ENCODE data around the gene PRDX5.
A peak's percentile ranks its signal among the peaks of the same experiment; 100 is the strongest.

PRDX5 gene

DNA sequence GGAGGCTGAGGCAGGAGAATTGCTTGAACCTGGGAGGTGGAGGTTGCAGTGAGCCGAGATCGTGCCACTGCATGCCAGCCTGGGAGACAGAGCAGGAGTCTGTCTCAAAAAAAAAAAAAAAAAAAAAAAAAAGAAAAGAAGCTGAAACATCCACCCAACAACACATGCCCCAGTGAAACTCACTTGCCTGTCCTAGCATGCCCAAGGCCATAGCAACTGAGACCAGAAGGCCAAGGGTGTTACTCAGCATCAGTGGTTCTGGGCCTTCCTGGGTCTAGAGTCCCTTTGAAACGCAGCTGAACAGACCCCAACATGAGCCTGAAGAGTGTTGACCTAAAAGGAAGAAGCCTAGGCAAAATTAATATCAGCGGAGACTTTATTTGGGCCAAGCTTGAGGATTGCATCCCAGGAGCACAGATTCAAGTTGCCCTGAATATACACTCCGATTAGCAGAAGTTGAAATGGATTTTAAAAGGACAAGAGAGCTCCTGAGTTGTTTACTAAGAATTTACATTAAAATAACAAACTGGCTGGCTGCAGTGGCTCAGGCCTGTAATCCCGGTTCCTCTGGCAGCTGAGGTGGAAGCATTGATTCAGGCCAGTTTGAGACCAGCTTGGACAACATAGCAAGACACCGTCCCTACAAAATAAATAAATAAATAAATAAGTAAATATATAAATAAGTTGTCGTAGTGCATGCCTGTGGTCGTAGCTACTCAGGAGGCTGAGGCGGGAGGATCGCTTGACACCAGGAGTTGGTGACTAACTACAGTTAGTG, 7.0 kb downstream of the PRDX5 start:
- no peak for DNase-seq (ENCODE audit: low spot score)

DNA sequence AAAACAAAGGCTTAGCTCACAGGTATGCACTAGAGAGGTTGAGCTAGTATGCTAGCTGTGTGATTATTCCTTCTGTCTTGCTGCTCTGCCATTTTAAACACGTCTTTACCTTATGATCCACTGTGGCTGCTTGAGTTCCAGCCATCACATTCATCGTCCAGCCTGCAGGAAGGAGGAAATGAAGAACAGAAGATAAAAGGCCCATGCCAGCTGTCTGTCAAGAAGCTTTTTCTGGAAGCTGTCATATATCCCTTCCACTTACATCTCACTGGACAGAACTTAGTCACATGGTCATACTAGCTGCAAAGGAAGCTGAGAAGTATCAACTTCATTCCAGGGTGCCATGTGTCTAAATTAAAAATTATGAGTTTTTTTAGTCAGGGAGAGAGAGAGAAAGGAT, 9.5 kb downstream of the PRDX5 start:
- no peak for DNase-seq (ENCODE audit: low spot score)

DNA sequence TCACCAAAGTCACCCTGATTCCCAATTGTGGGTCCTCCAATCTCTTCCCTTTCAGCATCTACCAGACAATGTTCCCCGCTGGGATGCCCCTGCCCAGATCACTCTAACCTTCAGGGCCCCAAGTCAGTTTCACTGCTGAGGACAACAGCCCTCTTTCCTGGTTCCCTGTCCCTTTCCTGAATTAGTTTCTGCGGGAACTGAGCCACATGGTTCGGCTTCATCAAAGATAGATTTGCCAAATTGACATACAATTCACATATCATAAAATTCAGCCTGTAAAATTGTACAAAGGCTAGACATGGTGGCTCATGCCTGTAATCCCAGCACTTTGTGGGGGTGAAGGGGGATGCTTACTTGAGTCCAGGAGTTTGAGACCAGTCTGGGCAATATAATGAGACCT, 10.1 kb downstream of the PRDX5 start:
- no peak for DNase-seq (ENCODE audit: low spot score)

DNA sequence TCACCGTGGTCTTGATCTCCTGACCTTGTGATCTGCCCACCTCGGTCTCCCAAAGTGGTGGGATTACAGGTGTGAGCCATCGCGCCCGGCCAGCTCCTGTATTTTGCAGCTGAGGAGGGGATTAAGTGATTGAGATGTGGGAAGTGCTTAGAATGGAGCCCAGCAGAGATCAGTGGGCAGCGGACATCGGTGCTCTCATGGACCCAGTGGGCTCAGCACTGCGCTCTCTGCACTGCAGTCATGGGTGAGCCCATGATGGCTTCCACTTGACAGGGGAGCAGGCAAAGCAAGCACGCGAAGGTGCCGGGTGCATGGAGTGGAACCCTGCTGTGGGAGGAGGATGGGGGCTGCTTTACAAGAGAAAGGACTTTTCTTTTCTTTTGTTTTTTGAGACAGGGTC, 13.0 kb downstream of the PRDX5 start:
- no peak for DNase-seq (ENCODE audit: low spot score)

DNA sequence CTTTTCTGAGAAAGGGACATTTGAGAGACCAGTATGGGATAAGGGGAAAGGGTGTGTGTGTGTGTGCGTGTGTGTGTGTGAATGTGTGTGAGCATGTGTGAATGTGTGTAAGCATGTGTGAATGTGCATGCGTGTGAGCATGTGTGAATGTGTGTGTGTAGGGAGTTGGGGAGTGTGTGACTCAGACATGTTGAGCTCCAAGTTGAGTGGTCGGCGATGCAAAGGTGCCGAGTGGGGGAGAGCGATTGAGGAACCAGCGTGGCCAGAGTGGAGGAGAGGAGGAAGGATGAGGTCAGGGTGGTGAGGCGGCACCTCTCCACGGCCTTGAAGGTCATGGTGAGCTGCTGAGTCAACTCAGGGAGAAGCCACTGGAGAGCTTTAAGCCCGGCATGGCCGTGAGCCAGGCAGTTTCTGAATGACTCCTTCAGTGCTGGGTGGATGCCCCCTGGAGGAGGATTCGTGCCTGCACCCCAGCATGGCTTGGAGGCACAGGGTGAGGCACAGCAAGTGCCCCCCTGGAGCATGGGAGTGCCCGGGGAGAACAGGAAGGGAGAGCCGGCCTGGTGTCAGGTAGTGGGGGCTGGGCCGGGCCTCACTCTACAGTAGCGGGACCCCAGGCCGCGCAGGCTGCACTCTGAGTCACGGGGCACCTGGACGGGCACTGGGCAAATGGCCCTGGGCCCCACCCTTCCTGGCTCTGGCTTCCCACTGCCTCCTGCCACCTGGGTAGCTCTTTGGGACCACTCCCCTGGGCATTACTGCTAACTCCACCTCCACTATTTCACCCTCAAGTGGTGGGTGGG, 13.8 kb downstream of the PRDX5 start:
- no peak for DNase-seq (ENCODE audit: low spot score)

DNA sequence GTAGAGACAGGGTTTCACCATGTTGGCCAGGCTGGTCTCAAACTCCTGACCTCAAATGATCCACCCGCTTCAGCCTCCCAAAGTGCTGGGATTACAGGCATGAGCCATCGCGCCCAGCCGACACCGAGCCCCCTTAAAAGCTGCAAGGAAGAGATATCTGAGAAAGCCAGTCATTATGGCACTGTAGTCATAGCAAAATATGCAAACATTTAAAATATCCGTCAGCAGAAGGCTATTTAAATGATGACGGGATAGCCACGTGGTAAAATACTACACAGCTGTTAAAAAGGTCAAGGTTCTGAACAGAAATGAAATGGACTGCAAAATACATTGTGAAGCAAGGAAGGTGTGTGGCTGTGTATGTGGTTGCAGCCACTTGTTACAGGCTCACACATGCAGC, 15.6 kb downstream of the PRDX5 start:
- no peak for DNase-seq (ENCODE audit: low spot score)

DNA sequence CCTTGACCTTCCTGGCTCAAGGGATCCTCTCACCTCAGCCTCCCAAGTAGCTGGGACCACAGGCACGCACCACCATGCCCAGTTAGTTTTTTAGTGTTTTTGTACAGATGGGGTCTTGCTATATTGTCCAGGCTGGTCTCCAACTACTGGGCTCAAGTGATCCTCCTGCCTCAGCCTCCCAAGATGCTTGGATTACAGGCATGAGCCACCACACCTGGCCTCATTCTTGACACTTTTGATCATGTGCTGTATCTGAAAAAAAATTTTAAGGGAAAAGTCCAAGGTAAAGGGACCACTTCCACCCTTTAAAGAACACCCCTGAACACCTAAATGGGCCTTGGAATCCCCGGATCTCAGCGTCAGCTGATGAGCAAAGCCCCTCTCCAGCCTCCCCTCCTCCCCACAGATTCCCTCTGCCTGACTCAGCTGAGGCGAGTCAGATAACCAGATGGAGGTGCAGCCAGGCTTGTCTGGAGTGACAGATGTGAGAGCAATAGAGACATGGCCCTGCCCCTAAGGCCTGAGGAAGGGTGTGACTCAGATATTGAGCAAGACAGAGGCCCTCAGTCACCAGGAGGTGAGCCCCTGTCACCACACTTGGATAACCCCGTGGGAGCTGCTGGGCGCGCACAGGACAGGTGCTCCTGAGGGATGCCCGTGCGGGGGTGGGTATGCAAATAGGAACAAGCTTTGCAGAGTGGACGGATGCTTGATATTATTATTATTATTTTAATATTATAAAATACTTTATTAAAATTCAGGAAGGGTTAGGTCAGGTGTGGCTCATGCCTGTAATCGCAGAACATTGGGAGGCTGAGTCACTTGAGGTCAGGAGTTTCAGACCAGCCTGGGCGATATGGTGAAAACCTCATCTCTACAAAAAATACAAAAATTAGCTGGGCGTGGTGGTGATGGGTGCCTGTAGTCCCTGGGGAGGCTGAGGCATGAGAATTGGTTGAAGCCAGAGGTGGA, 17.1 kb downstream of the PRDX5 start:
- DNase-seq (ENCODE audit: low spot score), result peak; percentile 64

DNA sequence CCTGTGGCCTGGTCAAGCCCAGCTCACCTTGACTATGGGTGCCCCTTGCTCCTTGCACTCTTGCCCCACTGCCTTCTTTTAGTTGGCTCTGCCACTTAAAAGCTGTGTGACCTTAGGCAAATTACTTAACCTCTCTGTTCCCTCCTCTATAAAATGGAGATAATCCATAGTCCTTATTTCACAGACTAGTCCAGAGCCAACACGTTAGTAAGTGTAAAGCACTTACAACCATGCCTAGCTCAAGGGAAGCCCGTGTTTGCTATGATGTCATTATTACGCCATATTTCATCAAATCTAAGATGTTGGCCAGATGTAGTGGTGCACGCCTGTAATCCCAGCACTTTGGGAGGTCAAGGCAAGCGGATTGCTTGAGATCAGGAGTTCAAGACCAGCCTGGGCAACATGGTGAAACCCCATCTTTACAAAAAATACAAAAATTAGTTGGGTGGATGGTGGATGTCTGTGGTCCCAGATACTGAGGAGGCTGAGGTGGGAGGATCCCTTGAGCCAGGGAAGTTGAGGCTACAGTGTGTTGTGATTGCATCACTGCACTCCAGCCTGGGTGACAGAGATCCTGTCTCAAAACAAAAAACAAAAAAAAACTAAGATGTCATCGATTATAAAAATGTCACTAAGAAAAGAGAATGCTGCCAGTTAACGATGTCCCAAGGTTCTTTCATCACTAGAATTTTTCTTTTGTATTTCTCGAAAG, 19.8 kb downstream of the PRDX5 start:
- no peak for DNase-seq (ENCODE audit: low spot score)

DNA sequence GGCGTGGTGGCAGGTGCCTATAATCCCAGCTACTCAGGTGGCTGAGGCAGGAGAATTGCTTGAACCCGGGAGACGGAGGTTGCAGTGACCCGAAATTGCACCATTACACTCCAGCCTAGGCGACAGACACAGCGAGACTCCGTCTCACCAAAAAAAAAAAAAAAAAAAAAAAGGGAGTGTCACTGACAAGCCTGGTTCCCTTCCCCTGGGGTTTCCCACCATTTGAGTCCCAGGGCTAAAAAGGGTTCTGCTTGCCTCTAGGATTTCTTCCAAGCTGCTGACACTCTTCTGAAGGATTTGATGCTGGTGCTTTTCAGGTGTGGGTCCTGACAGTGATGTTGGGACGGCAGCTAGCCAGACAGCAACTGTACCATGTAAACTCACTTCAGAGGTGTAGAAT, 20.8 kb downstream of the PRDX5 start:
- no peak for DNase-seq (ENCODE audit: low spot score)

DNA sequence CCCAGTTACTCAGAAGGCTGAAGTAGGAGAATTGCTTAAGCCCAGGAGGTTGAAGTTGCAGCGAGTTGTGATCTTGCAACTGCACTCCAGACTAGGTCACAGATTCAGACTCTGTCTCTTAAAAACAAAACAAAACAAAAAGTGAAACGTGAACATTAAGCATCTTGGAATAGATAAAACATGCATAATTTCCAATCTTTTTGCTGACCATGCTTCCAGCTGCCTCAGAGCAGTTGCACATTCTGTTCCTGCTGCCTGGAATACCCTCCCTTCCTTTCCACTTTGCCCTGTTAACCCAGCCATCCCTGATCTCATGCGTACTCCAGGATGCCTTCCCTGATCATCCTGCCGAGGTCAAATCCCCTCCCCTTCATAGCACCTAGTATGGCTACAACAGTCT, 21.4 kb downstream of the PRDX5 start:
- DNase-seq (ENCODE audit: low spot score), result no peak

DNA sequence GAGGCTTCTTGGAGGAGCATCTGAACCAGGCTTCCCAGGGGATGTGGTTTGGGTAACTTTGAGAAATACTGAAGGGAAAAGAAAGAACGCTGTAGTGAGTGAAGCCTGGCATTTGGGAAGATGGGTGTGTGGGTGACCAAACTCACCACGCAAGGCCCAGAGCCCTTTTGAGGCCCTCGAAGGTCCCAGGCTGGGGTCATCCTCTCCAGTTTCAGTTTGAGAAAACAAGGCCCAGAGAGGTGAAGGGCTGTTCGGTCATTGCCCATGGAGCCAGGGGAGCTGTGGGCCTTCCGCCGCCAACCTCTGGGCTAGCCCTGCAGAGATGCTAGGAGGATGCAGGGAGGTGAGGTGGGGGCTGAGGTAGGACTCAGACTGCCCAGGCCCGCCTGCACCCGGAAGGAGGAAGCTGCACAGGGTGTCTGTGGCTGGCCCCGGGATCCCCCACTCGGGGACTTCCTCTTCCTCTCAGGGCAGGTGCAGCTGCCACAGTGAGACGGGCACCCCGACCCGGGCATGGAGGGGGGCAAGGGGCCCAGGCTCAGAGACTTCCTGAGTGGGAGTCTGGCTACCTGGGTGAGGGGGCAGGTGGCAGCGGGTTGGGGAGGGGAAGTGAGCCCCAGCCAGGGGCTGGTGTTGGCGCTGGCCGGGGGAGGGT, 22.0 kb downstream of the PRDX5 start, which contains the start of gene CCDC88B:
TSS of gene CCDC88B (plus strand) at position 451 of the 655 bp plus-strand sequence. CDS start at position 514, 63 bp downstream.
- no peak for DNase-seq (ENCODE audit: low spot score)

DNA sequence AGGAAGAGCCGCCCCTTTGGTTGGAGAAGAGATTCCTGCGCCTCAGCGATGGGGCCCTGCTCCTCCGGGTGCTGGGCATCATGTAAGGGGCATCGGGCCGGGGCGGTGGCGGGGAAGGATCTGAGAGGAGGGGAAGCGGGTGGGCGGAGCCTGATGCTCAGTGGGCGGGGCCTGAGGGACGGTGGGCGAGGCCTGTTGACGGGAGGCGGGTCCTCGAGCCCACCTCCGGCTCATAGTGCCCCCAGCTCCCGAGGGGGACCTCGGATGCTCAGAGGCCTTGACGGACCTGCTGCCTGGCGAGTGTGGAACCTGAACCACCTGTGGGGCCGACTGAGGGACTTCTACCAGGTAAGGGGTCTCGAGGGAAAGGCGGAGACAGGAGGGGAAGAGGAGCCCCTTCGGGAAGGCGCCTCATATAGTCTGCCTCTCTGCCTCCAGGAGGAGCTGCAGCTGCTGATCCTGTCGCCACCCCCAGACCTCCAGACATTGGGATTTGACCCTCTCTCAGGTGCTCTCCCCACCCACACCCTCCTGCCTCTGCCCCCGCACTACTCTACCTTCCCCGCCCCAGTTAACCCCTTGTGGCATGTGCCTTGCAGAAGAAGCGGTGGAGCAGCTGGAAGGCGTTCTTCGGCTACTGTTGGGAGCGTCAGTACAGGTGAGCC, 22.9 kb downstream of the PRDX5 start:
- DNase-seq (ENCODE audit: low spot score), result no peak

DNA sequence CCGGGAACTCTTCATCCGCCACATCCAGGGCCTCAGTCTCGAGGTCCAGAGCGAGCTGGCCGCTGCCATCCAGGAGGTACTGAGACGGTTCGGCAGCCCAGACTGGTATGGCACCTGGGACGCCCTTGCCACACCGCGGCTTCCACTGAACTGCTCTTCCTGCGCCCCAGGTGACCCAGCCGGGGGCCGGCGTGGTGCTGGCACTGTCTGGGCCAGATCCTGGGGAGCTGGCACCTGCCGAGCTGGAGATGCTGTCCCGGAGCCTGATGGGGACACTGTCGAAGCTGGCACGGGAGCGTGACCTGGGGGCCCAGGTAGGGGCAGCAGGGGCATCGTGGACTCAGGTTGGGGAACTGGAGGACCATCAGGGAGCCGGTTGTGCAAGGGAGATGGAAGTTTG, 23.5 kb downstream of the PRDX5 start:
- DNase-seq (ENCODE audit: low spot score), result no peak

DNA sequence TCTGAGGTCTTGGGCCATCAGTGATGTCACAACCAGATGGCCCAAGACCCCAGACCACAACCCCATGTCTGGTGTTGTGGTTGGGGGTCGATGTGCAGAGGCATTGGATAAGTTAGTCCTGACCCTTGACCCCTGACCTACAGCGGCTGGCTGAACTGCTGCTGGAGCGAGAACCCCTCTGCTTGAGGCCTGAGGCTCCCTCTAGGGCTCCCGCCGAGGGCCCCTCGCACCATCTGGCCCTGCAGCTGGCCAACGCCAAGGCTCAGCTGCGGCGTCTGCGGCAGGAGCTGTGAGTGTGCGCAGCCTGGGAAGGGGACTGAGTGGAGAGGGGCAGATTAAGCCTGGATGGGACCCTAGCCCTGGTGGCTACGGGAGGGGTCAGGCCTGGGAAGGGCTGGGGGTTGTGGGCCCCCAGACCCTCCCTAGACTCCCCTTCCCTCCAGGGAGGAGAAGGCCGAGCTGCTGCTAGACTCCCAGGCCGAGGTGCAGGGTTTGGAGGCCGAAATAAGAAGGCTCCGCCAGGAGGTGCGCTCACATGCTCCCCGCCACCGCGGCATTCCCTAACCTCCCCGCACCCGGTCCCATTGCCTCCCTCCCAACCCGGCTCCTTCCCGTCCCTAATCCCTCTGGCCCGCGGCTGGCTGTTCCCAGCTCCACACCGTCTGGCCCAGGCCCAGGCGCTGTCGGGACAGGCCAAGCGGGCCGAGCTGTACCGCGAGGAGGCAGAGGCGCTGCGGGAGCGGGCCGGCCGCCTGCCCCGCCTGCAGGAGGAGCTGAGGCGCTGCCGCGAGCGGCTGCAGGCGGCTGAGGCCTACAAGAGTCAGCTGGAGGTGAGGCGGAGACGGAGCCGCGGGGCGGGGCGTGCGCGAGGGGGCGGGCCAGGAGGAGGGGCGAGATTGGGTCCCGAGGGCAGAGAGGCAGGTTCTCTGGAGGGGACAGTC, 24.2 kb downstream of the PRDX5 start:
- peak; percentile 88 for DNase-seq (ENCODE audit: low spot score)

DNA sequence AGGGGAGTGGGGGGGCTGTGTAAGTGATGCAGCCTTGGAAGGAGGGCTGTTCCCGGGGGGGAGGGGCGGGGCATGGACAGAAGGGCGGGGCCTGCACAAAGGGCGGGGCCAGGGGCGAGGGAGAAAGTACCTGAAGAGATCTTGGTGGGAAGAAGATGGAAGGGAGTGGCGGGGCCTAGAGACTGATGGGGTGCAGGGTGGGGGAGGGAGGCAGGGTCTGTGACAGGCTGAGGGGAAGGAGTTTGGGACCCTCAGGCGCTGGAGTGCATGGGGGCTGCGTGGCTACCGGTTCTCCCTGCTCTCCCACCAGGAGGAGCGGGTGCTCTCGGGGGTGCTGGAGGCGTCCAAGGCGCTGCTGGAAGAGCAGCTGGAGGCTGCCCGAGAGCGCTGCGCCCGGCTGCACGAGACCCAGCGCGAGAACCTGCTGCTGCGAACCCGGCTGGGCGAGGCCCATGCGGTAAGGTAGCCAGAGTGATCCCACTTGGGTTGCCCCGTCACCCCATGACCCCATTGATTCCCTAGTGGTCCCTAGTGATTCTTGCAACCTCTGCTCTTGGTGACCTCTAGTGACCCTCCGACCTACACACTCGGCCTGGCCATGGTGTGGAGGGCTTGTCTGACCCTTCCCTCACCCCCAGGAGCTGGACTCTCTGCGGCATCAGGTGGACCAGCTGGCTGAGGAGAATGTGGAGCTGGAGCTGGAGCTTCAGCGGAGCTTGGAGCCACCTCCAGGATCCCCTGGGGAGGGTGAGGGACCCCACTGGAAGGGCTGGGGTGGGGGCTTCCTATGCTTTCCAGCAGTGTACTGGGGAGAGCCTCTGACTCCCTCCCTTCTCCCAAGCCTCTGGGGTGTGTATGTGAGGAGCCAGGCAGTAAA, 25.2 kb downstream of the PRDX5 start:
- DNase-seq (ENCODE audit: low spot score), result no peak

DNA sequence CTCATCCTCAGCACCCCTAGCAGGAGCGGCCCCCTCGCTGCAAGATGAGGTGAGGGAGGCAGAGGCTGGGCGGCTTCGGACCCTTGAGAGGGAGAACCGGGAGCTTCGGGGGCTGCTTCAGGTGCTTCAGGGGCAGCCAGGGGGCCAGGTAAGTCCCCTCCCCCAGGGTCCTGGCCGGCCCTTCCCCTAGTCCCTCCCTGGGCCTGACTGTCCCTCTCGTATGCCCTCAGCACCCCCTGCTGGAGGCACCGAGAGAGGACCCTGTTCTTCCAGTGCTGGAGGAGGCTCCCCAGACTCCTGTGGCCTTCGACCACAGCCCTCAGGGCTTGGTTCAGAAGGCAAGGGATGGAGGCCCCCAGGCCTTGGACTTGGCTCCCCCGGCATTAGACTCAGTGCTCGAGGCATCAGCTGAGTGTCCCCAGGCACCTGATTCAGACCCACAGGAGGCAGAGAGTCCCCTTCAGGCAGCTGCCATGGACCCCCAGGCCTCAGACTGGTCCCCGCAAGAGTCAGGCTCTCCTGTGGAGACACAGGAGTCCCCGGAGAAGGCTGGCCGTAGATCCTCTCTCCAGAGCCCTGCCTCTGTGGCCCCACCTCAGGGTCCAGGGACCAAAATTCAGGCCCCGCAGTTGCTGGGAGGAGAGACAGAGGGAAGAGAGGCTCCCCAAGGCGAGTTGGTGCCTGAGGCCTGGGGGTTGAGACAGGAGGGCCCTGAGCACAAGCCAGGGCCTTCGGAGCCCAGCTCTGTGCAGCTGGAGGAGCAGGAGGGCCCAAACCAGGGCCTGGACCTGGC, 26.0 kb downstream of the PRDX5 start:
- DNase-seq (ENCODE audit: low spot score), result peak; percentile 63

DNA sequence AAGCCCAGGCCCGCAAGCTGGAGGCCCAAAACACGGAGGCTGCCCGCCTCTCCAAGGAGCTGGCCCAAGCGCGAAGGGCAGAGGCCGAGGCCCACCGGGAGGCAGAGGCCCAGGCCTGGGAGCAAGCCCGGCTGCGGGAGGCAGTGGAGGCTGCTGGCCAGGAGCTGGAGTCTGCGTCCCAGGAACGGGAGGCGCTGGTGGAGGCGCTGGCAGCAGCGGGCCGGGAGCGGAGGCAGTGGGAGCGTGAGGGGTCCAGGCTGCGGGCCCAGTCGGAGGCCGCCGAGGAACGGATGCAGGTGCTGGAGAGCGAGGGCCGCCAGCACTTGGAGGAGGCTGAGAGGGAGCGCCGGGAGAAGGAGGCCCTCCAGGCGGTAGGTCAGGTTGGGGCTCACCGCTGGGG, 26.9 kb downstream of the PRDX5 start:
- no peak for DNase-seq (ENCODE audit: low spot score)

All from HuH-7.5 (cell line).